Breast epithelium (tissue), 4 donors: ENCODE data around the gene FXYD2. TPM values are rescaled to one million over a fixed set of nuclear protein-coding genes. Genes with fewer than 3 reads are reported as not detected.
A peak's percentile ranks its signal among the peaks of the same experiment; 100 is the strongest.
"Not testable (repeated sequence)": the region's sequence is repeated elsewhere in the genome, so short reads cannot be mapped to it uniquely, and the experiment has no call there.

ENCODE experiments used
- DNase-seq, 2 donors: peaks; one replicate each; pipeline ENCODE4 v3.0.0-alpha.2; 2019; ENCODE audit warnings: low spot score in 2 of 2
- H3K27ac ChIP-seq, 2 donors: fragments of 200-600 bp; sonication (generic) in 1 of 2; one replicate each; pipeline ENCODE4 v1.5.1; 2016 to 2019; ENCODE audit warnings: mild to moderate bottlenecking in 1 of 2
- H3K27me3 ChIP-seq, 2 donors: fragments of 200-600 bp; sonication (generic) in 1 of 2; one replicate each; pipeline versions ENCODE4 v1.5.1 to v1.6.0; 2017 to 2019; ENCODE audit warnings: control low read depth in 1 of 2, mild to moderate bottlenecking in 1 of 2
- H3K36me3 ChIP-seq: fragments of 200-600 bp; one replicate; pipeline ENCODE4 v1.5.1; 2019
- H3K4me1 ChIP-seq, 2 donors: fragments of 200-600 bp; sonication (generic); one replicate each; pipeline ENCODE4 v1.5.1; 2016 to 2019; ENCODE audit warnings: control low read depth in 1 of 2
- H3K4me3 ChIP-seq, 3 donors: fragments of 200-600 bp; sonication (generic); 1 replicate in 2 of 3; 2 replicates in 1 of 3; pipeline ENCODE4 v1.5.1; 2016 to 2019; ENCODE audit warnings: mild to moderate bottlenecking in 3 of 3, moderate library complexity in 2 of 3
- H3K9me3 ChIP-seq, 2 donors: fragments of 200-600 bp; sonication (generic) in 1 of 2; one replicate each; pipeline ENCODE4 v1.5.1; 2016 to 2019; ENCODE audit warnings: control low read depth in 1 of 2
- POLR2A ChIP-seq: fragments of 450-650 bp; IDR thresholded peaks from one replicate; pipeline ENCODE4 v1.6.1; 2016; ENCODE audit warnings: antibody characterized with exemption, mild to moderate bottlenecking, moderate library complexity
- POLR2AphosphoS5 ChIP-seq, 3 donors: sonication (generic); formaldehyde crosslinking; IDR thresholded peaks; one replicate each; pipeline ENCODE4 v1.6.1; 2017; ENCODE audit warnings: antibody characterized with exemption in 3 of 3
- intact Hi-C: fragments of 100-400 bp; cut with DNase I; formaldehyde crosslinking; loops from one replicate; pipeline ENCODE4 v1.15.1; 2023; ENCODE audit warnings: low total_unique reads
- total RNA-seq, 3 donors: library from RNA; depleted of rRNA; stranded (reverse); fragments of >200 nt; gene quantifications; one replicate each; pipeline ENCODE4 v1.1.0, GENCODE V29; 2016
- TF ChIP-seq, protein P1 (sequence below), 3 donors: fragments of 450-650 bp; IDR thresholded peaks; one replicate each; pipeline ENCODE4 v1.5.1; 2016 to 2017; ENCODE audit warnings: antibody characterized with exemption in 3 of 3, mild to moderate bottlenecking in 3 of 3, moderate library complexity in 3 of 3

Gene FXYD2
- total RNA-seq, 3 donors from 2014 or later = 0.66 to 2.0 (median 1.3) TPM

DNA sequence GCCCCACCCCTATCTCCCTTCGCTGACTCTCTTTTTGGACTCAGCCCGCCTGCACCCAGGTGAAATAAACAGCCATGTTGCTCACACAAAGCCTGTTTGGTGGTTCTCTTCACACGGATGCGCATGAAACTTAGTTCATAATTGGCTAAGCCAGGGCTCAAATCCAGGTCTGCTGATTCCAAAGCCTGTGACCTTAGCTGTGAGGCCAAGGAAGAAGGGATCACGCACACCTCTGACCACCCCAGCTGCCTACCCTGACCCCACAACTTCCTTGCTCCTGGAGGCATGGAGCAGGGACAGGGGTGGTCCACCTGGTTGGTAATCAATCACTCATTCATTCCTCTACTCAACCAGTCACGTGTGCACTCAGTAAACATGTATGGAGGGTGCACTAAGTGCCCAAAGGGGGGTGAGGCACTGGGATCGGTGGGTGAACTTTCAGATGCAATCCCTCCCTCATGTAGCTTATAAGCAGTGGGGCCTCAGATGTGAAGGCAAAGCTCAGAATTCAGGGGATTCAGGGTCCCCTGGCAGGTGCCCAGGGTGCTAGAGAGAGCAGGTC is 10.3 kb downstream of the FXYD2 start:
- intact Hi-C loops = no loop called here
- Histone ChIP-seq H3K36me3 (no peaks in the 10 kb centered on the region), H3K4me1 (no peaks in the 10 kb centered on the region), H3K27ac (peak overlapping the region in 1 of 2 donors; percentile 5), H3K4me3 (no peak overlapping the region), H3K27me3 (peaks cover 0 to 4% of the 10 kb centered on the region in 2 donors), H3K9me3 (no peaks in the 10 kb centered on the region)
- no peak for DNase-seq
- TF ChIP-seq POLR2AphosphoS5 (IDR thresholded peaks at IDR 0.05) = no peak
- TF ChIP-seq POLR2A = no peak
- TF ChIP-seq, protein P1, sequence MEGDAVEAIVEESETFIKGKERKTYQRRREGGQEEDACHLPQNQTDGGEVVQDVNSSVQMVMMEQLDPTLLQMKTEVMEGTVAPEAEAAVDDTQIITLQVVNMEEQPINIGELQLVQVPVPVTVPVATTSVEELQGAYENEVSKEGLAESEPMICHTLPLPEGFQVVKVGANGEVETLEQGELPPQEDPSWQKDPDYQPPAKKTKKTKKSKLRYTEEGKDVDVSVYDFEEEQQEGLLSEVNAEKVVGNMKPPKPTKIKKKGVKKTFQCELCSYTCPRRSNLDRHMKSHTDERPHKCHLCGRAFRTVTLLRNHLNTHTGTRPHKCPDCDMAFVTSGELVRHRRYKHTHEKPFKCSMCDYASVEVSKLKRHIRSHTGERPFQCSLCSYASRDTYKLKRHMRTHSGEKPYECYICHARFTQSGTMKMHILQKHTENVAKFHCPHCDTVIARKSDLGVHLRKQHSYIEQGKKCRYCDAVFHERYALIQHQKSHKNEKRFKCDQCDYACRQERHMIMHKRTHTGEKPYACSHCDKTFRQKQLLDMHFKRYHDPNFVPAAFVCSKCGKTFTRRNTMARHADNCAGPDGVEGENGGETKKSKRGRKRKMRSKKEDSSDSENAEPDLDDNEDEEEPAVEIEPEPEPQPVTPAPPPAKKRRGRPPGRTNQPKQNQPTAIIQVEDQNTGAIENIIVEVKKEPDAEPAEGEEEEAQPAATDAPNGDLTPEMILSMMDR (IDR thresholded peaks at IDR 0.05) = no peak

- H3K27ac ChIP-seq, H3K4me3 ChIP-seq, intact Hi-C loops, H3K9me3 ChIP-seq, DNase-seq, H3K4me1 ChIP-seq, H3K36me3 ChIP-seq, H3K27me3 ChIP-seq: not testable (repeated sequence)
Observed at GRCh38 chr11:117810056-117810451, 14.5 kb downstream of the FXYD2 start.

GRCh38 chr11:117809236-117810055 is 15.1 kb downstream of the FXYD2 start:
- Histone ChIP-seq H3K4me3 (peak overlapping the region in 2 of 3 donors; percentile 13 to 53), H3K4me1 (no peaks in the 10 kb centered on the region), H3K36me3 (no peaks in the 10 kb centered on the region), H3K27me3 (peaks cover 0 to 4% of the 10 kb centered on the region in 2 donors), H3K27ac (peak overlapping the region in 1 of 2 donors; percentile 58), H3K9me3 (no peaks in the 10 kb centered on the region)
- TF ChIP-seq, protein P1 (IDR thresholded peaks at IDR 0.05) = peak in 2 of 3 donors; percentile 56 to 69
- TF ChIP-seq POLR2A = no peak
- intact Hi-C loops = loop anchor here (10.0 kb wide), 1 partner anchor 385 kb away; no protein-coding TSS in a partner anchor
- DNase-seq = peak; percentile 56 to 69

DNA sequence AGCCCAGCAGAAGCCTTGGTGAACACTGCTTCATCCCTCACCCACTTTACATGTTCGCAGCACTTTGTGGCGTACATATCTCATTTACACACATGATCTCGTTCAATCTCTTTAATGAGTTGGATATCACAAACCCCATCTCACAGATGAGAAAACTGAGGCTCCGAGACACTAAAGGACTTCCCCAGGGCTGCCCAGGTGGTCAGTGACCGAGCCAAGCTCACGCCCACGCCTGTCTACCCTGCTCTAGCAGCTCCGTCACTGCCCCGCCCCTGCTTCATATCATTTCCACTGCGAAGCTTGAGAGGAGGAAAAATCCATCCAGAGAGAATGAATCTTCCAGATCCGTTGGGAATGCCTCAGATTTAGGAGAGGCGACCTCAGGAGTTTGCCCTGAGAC is 15.8 kb downstream of the FXYD2 start:
- intact Hi-C loops = loop anchor here (10.0 kb wide), 1 partner anchor 384 kb away; no protein-coding TSS in a partner anchor
- DNase-seq = no peak
- Histone ChIP-seq H3K4me3 (peak overlapping the region in 1 of 3 donors; percentile 53), H3K36me3 (no peaks in the 10 kb centered on the region), H3K27ac (peak overlapping the region in 1 of 2 donors; percentile 58), H3K4me1 (no peaks in the 10 kb centered on the region), H3K9me3 (no peaks in the 10 kb centered on the region), H3K27me3 (peaks cover 0 to 4% of the 10 kb centered on the region in 2 donors)
- TF ChIP-seq POLR2A = no peak
- TF ChIP-seq, protein P1 (IDR thresholded peaks at IDR 0.05) = no peak

GRCh38 chr11:117807482-117808327 is 16.8 kb downstream of the FXYD2 start:
- TF ChIP-seq POLR2AphosphoS5 (IDR thresholded peaks at IDR 0.05) (no peak), POLR2A (no peak)
- TF ChIP-seq, protein P1 (IDR thresholded peaks at IDR 0.05) = peak; percentile 69 to 91 (median 75)
- Histone ChIP-seq H3K4me3 (no peak overlapping the region), H3K27ac (no peak overlapping the region), H3K9me3 (no peaks in the 10 kb centered on the region), H3K27me3 (peaks cover 0 to 4% of the 10 kb centered on the region in 2 donors), H3K4me1 (no peaks in the 10 kb centered on the region), H3K36me3 (no peaks in the 10 kb centered on the region)
- intact Hi-C loops = loop anchor here (10.0 kb wide), 1 partner anchor 383 kb away; no protein-coding TSS in a partner anchor
- peak; percentile 66 to 75 for DNase-seq
